HepG2 (cell line): Measurements from ENCODE around the gene PGPEP1. TPM values are rescaled to one million over a fixed set of nuclear protein-coding genes. Genes with fewer than 3 reads are reported as not detected.

Experiments used
- CCAR2 ChIP-seq: fragments of 200-400 bp; formaldehyde crosslinking; optimal IDR thresholded peaks from 2 replicates; pipeline ENCODE3; 2018; ENCODE audit warnings: low read depth, mild to moderate bottlenecking, low read length, moderate library complexity
- EEA1 ChIP-seq: sonication (generic); formaldehyde crosslinking; IDR thresholded peaks from 2 replicates; pipeline ENCODE4 v1.5.1; 2020; ENCODE audit warnings: mild to moderate bottlenecking, missing genetic modification reagents, borderline replicate concordance
- HMGA1 ChIP-seq: sonication (generic); formaldehyde crosslinking; conservative IDR thresholded peaks from 2 replicates; pipeline ENCODE4 v1.4.0; 2020; ENCODE audit warnings: missing genetic modification reagents
- HNF1B ChIP-seq: sonication (generic); formaldehyde crosslinking; IDR thresholded peaks from 2 replicates; pipeline ENCODE4 v1.5.1; 2020; ENCODE audit warnings: mild to moderate bottlenecking, moderate library complexity, missing genetic modification reagents
- KDM3A ChIP-seq: IDR thresholded peaks from 2 replicates; pipeline ENCODE4 v1.6.1; 2018; ENCODE audit warnings: low read depth, missing compliant biosample characterization
- LCORL ChIP-seq, 2 experiments: fragments of 450-650 bp in 1 of 2; sonication (generic) in 1 of 2; formaldehyde crosslinking in 1 of 2; IDR thresholded peaks; 2 replicates each; pipeline versions ENCODE4 v1.5.0 to v1.6.1; 2017 to 2020; ENCODE audit warnings: antibody characterized with exemption in 1 of 2, missing genetic modification reagents in 1 of 2
- RORA ChIP-seq: sonication (generic); formaldehyde crosslinking; IDR thresholded peaks from 2 replicates; pipeline ENCODE4 v1.5.0; 2020; ENCODE audit warnings: mild to moderate bottlenecking, missing genetic modification reagents, moderate library complexity
- SIX1 ChIP-seq: sonication (generic); formaldehyde crosslinking; IDR thresholded peaks from 2 replicates; pipeline ENCODE4 v1.4.0; 2020; ENCODE audit warnings: missing genetic modification reagents, borderline replicate concordance
- ZFP91 ChIP-seq: sonication (generic); formaldehyde crosslinking; IDR thresholded peaks from 2 replicates; pipeline ENCODE4 v1.9.0; 2022; ENCODE audit warnings: missing genetic modification reagents, mild to moderate bottlenecking, borderline replicate concordance
- ZNF230 ChIP-seq: sonication (generic); formaldehyde crosslinking; IDR thresholded peaks from 2 replicates; pipeline ENCODE4 v1.4.0; 2020; ENCODE audit warnings: mild to moderate bottlenecking, missing genetic modification reagents
- ZNF264 ChIP-seq: sonication (generic); formaldehyde crosslinking; IDR thresholded peaks from 2 replicates; pipeline ENCODE4 v1.4.0; 2020; ENCODE audit warnings: missing genetic modification reagents
- ZNF597 ChIP-seq: sonication (generic); formaldehyde crosslinking; IDR thresholded peaks from 2 replicates; pipeline ENCODE4 v1.5.0; 2020; ENCODE audit warnings: missing genetic modification reagents
- ZNF674 ChIP-seq: sonication (generic); formaldehyde crosslinking; IDR thresholded peaks from 2 replicates; pipeline ENCODE4 v1.5.0; 2020; ENCODE audit warnings: low read depth, mild to moderate bottlenecking, missing genetic modification reagents
- polyA plus RNA-seq, 8 experiments: library from polyadenylated mRNA; depleted of rRNA in 3 of 8; stranded (reverse) in 7 of 8; unstranded in 1 of 8; fragments of >200 nt; fragmentation: Illumina TruSeq in 4 of 8; extraction: Trizol in 4 of 8; gene quantifications; 2 replicates each; pipeline versions ENCODE4 v1.2.1 to v1.2.3, GENCODE V29; 2011 to 2016; ENCODE audit warnings: low read depth in 4 of 8, missing spikeins in 1 of 8, mixed read lengths in 1 of 8; ENCODE audit not compliant: insufficient read depth in 1 of 8
- total RNA-seq, 5 experiments: library from RNA; depleted of rRNA; stranded (reverse); fragments of >200 nt; fragmentation: Illumina TruSeq; extraction: Trizol; gene quantifications; 2 replicates each; pipeline ENCODE4 v1.2.3, GENCODE V29; 2016; ENCODE audit warnings: low read depth in 1 of 5
- TF ChIP-seq, protein P1 (sequence below): sonication (generic); formaldehyde crosslinking; IDR thresholded peaks from 2 replicates; pipeline ENCODE4 v1.4.0; 2020; ENCODE audit warnings: missing genetic modification reagents, borderline replicate concordance
- TF ChIP-seq, protein P2 (sequence below): sonication (generic); formaldehyde crosslinking; IDR thresholded peaks from 2 replicates; pipeline ENCODE4 v1.4.0; 2020; ENCODE audit warnings: mild to moderate bottlenecking, missing genetic modification reagents
- TF ChIP-seq, protein P3 (sequence below): sonication (generic); formaldehyde crosslinking; IDR thresholded peaks from 2 replicates; pipeline ENCODE4 v1.5.1; 2020; ENCODE audit warnings: missing genetic modification reagents, mild to moderate bottlenecking, borderline replicate concordance
- TF ChIP-seq, protein P4 (sequence below): sonication (generic); formaldehyde crosslinking; IDR thresholded peaks from 2 replicates; pipeline ENCODE4 v1.4.0; 2020; ENCODE audit warnings: missing genetic modification reagents

PGPEP1 gene
- total and polyA plus RNA-seq, 2 of the 13 experiments (the other 11 are each of a cell fraction or from before 2014, with no cell fraction given) = 53.1 to 56.6 TPM

GRCh38 chr19:18362934-18363542 is 22.6 kb downstream of the PGPEP1 start (continued):
- no peak for TF ChIP-seq ZNF264
- TF ChIP-seq SIX1 (CRISPR knock-in tag) = peak; percentile 12; the same call in 1 of the 2 replicates
- TF ChIP-seq, protein P1, sequence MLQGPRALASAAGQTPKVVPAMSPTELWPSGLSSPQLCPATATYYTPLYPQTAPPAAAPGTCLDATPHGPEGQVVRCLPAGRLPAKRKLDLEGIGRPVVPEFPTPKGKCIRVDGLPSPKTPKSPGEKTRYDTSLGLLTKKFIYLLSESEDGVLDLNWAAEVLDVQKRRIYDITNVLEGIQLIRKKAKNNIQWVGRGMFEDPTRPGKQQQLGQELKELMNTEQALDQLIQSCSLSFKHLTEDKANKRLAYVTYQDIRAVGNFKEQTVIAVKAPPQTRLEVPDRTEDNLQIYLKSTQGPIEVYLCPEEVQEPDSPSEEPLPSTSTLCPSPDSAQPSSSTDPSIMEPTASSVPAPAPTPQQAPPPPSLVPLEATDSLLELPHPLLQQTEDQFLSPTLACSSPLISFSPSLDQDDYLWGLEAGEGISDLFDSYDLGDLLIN (CRISPR knock-in tag) = no peak
- TF ChIP-seq, protein P2, sequence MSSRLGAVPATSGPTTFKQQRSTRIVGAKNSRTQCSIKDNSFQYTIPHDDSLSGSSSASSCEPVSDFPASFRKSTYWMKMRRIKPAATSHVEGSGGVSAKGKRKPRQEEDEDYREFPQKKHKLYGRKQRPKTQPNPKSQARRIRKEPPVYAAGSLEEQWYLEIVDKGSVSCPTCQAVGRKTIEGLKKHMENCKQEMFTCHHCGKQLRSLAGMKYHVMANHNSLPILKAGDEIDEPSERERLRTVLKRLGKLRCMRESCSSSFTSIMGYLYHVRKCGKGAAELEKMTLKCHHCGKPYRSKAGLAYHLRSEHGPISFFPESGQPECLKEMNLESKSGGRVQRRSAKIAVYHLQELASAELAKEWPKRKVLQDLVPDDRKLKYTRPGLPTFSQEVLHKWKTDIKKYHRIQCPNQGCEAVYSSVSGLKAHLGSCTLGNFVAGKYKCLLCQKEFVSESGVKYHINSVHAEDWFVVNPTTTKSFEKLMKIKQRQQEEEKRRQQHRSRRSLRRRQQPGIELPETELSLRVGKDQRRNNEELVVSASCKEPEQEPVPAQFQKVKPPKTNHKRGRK (CRISPR knock-in tag) = no peak
- no peak for TF ChIP-seq EEA1
- no peak for TF ChIP-seq ZNF597 (CRISPR knock-in tag)
- no peak for TF ChIP-seq LCORL (IDR thresholded peaks at IDR 0.05)
- peak; percentile 54 for TF ChIP-seq LCORL (CRISPR knock-in tag; IDR thresholded peaks at IDR 0.05)
- TF ChIP-seq HNF1B (CRISPR knock-in tag) = peak; percentile 53
- TF ChIP-seq, protein P3, sequence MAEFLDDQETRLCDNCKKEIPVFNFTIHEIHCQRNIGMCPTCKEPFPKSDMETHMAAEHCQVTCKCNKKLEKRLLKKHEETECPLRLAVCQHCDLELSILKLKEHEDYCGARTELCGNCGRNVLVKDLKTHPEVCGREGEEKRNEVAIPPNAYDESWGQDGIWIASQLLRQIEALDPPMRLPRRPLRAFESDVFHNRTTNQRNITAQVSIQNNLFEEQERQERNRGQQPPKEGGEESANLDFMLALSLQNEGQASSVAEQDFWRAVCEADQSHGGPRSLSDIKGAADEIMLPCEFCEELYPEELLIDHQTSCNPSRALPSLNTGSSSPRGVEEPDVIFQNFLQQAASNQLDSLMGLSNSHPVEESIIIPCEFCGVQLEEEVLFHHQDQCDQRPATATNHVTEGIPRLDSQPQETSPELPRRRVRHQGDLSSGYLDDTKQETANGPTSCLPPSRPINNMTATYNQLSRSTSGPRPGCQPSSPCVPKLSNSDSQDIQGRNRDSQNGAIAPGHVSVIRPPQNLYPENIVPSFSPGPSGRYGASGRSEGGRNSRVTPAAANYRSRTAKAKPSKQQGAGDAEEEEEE (CRISPR knock-in tag) = no peak
- TF ChIP-seq HMGA1 (CRISPR knock-in tag) = no peak
- TF ChIP-seq, protein P4, sequence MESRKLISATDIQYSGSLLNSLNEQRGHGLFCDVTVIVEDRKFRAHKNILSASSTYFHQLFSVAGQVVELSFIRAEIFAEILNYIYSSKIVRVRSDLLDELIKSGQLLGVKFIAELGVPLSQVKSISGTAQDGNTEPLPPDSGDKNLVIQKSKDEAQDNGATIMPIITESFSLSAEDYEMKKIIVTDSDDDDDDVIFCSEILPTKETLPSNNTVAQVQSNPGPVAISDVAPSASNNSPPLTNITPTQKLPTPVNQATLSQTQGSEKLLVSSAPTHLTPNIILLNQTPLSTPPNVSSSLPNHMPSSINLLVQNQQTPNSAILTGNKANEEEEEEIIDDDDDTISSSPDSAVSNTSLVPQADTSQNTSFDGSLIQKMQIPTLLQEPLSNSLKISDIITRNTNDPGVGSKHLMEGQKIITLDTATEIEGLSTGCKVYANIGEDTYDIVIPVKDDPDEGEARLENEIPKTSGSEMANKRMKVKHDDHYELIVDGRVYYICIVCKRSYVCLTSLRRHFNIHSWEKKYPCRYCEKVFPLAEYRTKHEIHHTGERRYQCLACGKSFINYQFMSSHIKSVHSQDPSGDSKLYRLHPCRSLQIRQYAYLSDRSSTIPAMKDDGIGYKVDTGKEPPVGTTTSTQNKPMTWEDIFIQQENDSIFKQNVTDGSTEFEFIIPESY = peak; percentile 80
- TF ChIP-seq RORA (CRISPR knock-in tag) = no peak
- peak; percentile 99 for TF ChIP-seq ZFP91 (CRISPR knock-in tag)
- TF ChIP-seq ZNF230 (CRISPR knock-in tag) = no peak
- no peak for TF ChIP-seq CCAR2
- no peak for TF ChIP-seq ZNF674 (CRISPR knock-in tag)
- TF ChIP-seq KDM3A (CRISPR knock-in tag) = no peak
